Mononuclear cell (primary cell): Measurements from ENCODE around the gene SBNO1. TPM values are rescaled to one million over a fixed set of nuclear protein-coding genes. Genes with fewer than 3 reads are reported as not detected.
"Not testable (repeated sequence)": the region's sequence is repeated elsewhere in the genome, so short reads cannot be mapped to it uniquely, and the experiment has no call there.

ENCODE experiments used
- H3K27me3 ChIP-seq: 2 replicates; pipeline ENCODE4 v1.6.0; 2011; ENCODE audit warnings: low read length, control low read depth; ENCODE audit not compliant: insufficient read depth
- H3K4me1 ChIP-seq: 2 replicates; pipeline ENCODE4 v1.5.1; 2011; ENCODE audit warnings: mild to moderate bottlenecking, low read length, control low read depth; ENCODE audit not compliant: insufficient read depth
- H3K4me3 ChIP-seq: 2 replicates; pipeline ENCODE4 v1.5.1; 2011; ENCODE audit warnings: mild to moderate bottlenecking, low read length, moderate library complexity
- H3K9me3 ChIP-seq: 2 replicates; pipeline ENCODE4 v1.5.1; 2011; ENCODE audit warnings: low read depth, mild to moderate bottlenecking, control low read depth, low read length
- total RNA-seq: library from RNA; depleted of rRNA; stranded (reverse); fragments of >200 nt; gene quantifications from one replicate; pipeline ENCODE4 v1.2.3, GENCODE V29; 2012

SBNO1 gene
- total RNA-seq, 1 donor, result 43.6 TPM

DNA sequence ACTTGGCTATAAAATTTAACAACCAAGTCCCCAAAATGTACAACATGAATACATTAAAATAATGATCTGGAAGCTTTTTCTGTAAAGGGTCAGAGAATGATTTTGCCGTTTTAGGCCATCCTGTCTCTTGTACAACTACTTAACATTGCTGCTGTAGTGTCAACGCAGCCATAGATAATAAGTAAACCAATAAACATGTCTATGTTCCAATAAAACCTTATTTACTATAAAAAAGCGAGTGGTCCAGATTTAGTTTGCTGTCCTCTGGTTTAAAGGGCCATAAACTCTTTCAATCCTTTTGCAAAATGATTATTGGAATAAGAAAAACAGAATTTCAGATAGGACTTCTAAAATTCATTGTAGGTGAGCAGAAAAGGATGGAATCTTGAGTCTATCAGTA lies 29.2 kb downstream of the SBNO1 start:
- Histone ChIP-seq H3K9me3 (no peaks in the 10 kb centered on the region), H3K27me3 (no peaks in the 10 kb centered on the region), H3K4me1 (no peaks in the 10 kb centered on the region), H3K4me3 (no peak overlapping the region)

DNA sequence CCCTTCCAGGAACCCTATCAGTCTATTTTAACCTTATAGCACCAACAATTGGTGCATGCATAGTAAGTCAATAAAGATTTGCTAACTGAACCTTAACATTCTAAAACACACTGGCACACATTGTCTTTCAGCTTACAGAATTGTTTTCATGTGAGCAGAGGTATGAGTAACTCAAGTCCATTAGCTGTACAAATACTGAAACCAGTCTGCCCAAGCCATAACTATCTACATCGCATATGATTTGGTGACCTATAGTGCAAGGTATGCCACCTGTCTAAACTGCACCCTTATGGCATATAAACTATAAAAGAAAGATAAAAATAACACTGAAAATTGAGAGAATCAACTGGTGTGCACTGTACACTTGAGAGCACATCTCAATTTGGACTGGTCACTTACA lies 34.8 kb downstream of the SBNO1 start:
- Histone ChIP-seq H3K4me3 (no peak overlapping the region), H3K4me1 (no peaks in the 10 kb centered on the region), H3K27me3 (no peaks in the 10 kb centered on the region), H3K9me3 (no peaks in the 10 kb centered on the region)

DNA sequence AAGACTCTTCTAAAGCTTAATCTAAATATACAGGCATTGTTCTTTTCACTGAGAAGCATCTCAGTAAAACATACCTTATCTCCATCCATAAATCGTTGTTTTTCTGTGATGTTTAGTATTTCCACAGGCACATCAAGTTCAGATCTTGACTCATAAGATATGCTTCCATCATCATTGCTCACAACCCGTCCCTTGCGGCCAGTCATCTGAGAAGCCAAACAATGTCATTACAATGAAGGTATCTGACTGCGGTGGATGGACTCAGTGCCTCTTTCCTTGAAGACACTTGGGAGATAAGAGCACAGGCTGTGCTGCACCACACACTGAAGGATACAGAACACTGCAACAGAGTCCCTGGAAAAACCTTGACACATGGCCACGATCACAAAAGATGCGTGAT lies 44.8 kb downstream of the SBNO1 start:
- Histone ChIP-seq H3K27me3 (no peaks in the 10 kb centered on the region), H3K4me3 (no peak overlapping the region), H3K9me3 (no peaks in the 10 kb centered on the region), H3K4me1 (no peaks in the 10 kb centered on the region)

DNA sequence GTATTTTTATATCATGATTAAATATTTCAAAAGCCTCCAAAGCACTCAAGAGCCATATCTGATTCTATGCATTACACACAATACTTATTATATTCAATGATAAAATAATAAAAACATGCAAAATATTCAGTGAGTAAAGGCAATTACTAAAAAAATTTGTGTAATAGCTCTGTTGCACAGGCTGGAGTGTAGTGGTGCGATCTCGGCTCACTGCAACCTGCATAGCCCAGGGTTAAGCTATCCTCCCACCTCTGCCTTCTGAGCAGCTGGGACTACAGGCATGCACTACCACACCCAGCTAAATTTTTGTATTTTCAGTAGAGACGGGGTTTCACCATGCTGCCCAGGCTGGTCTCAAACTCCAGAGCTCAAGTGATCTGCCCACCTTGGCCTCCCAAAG lies 45.4 kb downstream of the SBNO1 start:
- Histone ChIP-seq H3K9me3 (no peaks in the 10 kb centered on the region), H3K27me3 (no peaks in the 10 kb centered on the region), H3K4me3 (no peak overlapping the region), H3K4me1 (no peaks in the 10 kb centered on the region)

DNA sequence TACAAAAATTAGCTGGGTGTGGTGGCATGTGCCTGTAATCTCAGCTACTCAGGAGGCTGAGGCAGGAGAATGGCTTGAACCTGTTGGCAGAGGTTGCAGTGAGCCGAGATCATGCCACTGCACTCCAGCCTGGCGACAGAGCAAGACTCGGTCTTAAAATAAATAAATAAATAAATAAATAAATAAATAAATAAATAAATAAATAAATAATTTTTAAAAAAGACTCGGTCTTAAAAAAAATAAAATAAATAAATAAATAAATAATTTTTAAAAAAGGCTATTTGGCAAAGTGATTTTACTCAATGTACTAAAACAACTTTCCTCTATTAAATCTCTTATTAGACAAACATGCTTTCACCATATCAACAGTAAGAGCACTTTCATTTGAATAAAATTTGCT lies 51.6 kb downstream of the SBNO1 start:
- not testable (repeated sequence) for H3K4me1 ChIP-seq, H3K4me3 ChIP-seq, H3K27me3 ChIP-seq, H3K9me3 ChIP-seq

DNA sequence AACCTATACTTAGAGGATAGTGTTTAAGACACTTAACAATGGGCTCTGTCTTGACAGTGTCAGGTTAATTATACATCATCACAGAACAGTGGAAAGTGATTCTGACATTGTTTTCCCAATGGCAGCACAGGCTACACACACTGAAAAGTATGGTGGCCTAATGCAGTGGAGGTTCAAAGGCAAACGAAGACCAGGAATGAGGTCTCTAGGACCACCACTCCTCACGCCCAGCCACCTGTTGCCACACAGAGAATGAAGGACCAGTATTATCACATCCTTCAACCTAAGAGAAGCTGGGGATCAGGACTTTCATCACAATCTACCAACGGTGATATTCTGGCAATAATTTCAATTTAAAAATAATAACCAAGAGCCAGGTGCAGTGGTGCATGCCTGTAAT lies 58.4 kb downstream of the SBNO1 start:
- Histone ChIP-seq H3K9me3 (no peaks in the 10 kb centered on the region), H3K4me1 (no peaks in the 10 kb centered on the region), H3K4me3 (no peak overlapping the region), H3K27me3 (no peaks in the 10 kb centered on the region)

DNA sequence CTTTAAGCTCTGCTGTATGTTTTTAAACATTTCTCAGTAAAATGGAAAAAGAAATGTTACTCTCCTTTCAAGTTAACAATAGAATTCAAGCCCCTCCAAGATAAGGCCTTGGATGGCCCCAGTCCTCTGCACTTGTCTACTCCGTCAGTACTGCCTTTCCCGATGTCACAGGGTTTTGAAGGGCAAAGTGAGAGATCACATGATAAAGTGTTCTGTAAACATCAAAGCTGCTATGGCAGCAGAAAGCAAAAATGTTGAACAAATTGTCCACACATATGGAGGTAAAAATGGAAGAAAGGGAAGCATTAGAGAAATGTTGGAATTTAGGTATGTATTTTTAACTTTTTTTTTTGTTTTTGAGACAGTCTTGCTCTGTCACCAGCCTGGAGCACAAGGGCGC lies 59.5 kb downstream of the SBNO1 start:
- Histone ChIP-seq H3K4me3 (no peak overlapping the region), H3K4me1 (no peaks in the 10 kb centered on the region), H3K9me3 (no peaks in the 10 kb centered on the region), H3K27me3 (no peaks in the 10 kb centered on the region)

DNA sequence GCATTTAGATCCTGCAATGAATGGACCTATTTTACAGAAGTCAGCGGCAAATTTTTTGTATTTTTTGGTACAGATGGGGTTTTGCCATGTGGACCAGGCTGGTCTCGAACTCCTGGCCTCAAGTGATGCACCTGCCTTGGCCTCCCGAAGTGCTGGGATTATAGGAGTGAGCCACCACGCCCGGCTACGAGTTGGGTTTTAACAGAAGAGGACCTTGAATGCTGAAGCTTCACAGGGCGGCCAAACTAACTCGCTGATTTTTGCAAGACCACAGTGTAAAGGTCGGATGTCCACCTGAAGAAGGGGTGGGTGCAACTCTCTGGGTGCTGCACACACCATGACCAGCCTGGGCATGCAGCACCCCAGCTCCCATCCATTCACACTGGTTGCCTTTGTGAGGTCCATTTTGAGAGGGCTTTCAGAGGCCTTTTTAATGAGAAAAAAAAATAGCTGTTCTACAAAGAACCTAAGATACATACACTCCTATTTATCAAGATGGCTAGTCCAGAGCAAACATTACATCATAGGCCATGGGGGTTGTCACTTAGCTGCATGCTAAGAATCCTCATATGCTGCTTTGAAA lies 71.4 kb downstream of the SBNO1 start:
- H3K4me1 ChIP-seq, result no peaks in the 10 kb centered on the region
- no peaks in the 10 kb centered on the region for H3K27me3 ChIP-seq
- H3K9me3 ChIP-seq, result no peaks in the 10 kb centered on the region
- H3K4me3 ChIP-seq, result no peak overlapping the region

DNA sequence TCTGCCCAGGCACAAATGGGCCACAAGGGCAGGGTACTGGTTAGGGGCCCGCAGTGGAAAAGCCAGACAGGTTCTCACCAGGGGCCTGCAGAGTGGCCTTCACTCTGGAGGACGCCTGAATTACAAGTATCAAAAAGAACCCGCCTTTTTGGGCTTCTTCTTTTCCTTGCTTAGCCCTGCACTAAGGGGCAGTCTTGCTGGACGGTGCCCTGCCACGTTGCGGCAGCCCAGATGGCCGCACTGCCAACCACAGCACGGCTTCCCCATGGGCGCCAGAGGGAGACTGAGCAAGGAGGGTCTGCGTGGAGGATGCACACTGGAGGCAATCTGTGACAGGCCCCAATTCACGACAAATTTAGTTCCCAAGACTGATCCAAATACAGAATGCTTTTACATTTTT lies 74.7 kb downstream of the SBNO1 start:
- H3K9me3 ChIP-seq, result no peaks in the 10 kb centered on the region
- H3K27me3 ChIP-seq, result no peaks in the 10 kb centered on the region
- no peaks in the 10 kb centered on the region for H3K4me1 ChIP-seq
- H3K4me3 ChIP-seq, result no peak overlapping the region

DNA sequence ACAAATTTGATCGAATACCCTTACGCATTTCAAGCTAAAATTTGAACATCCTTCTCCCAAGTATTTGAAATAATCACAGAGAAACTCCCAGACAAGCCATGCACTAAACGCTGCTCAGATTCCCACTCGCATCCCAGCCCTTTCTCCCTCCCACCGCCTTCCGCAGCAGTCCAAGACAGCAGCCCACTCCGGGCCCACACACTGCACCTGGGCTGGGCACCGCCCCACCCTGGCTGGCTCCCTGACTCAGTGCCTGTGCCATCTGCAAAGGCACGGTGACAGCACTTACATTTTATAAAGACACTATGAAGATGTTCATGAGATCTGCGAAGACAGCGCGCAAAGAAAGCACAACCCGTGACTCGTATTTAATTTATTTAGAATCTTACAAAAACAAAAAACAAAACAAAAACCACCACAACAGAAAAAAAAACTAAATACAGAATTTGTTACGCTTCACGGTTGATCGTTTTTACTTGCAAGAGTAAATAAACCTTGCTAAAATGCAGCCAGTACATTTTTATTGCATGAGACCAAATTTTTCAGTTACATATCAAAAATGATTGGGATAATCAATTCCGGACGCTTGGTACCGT lies 75.8 kb downstream of the SBNO1 start:
- Histone ChIP-seq H3K4me1 (no peaks in the 10 kb centered on the region), H3K27me3 (no peaks in the 10 kb centered on the region), H3K9me3 (no peaks in the 10 kb centered on the region), H3K4me3 (no peak overlapping the region)

DNA sequence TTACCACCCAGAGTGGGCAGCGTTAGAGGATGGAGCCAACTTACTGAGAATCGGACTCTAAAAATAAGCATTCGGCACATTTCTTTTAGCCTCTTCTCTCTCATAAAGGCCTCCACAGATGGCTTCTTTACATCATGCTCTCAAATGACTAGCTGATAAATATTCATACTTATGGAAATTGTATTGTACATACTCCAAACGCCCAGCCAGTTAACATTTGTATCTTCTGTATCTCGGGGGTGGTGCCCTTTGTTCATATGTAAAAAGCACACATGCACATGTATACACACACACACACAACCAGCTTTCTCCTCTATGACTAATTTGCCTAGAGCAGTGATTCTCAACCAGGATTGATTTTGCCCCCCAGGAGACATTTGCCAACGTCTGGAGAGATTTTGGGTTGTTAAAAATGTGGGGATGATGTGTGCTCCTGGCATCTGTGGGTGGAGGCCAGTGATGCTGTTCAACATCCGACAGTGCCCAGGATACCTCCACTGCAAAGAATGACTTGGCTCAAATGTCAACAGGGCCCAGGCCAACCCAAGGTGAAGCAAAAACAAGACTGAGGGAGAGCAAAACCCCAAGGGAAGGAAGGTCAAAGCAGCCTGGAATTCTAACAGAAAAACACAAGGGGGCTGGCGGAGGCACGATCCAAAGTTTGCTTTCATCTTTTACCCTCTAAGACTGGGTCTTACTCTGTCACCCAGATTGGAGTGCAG lies 77.8 kb downstream of the SBNO1 start:
- Histone ChIP-seq H3K4me3 (no peak overlapping the region), H3K4me1 (no peaks in the 10 kb centered on the region), H3K9me3 (no peaks in the 10 kb centered on the region), H3K27me3 (no peaks in the 10 kb centered on the region)

DNA sequence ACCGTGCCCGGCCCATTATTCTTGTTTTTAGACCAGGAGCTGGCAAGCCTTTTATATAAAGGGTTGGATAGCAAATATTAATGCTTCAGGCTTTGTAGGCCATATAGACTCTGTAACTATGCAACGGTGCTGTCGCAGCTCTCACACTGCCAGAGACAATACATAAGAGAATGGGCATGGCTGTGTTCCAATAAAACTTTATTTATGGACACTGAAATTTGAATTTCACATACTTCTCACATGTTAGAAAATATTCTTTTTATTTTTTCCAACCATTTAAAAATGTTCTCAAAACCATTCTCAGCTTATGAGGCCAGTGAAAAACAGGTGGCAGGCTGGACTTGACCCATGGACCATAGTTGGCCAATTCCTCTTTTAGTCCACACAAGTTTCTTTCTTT lies 80.0 kb downstream of the SBNO1 start:
- no peaks in the 10 kb centered on the region for H3K4me1 ChIP-seq

DNA sequence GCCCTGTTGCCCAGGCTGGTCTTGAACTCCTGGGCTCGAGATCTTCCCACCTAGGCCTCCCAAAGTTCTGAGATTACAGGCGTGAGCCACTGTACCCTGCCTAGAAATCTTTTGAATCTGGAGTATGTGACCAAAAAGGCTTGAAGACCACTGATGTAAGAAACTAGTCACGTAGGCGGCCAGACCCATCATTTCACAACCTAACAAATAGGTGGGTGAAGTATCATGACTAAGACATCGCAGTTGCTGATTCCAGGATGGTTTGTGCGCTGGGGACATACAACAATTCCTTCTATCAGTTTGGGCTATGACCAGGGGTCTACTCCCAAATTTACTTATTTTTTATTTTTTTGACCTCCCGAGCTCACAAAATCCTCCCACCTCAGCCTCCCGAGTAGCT lies 81.2 kb downstream of the SBNO1 start:
- Histone ChIP-seq H3K4me1 (peaks cover 4% of the 10 kb centered on the region), H3K4me3 (no peak overlapping the region), H3K27me3 (no peaks in the 10 kb centered on the region), H3K9me3 (no peaks in the 10 kb centered on the region)

More for the DNA sequence above, 80.0 kb downstream of the SBNO1 start:
- Histone ChIP-seq H3K4me3 (no peak overlapping the region), H3K9me3 (no peaks in the 10 kb centered on the region), H3K27me3 (no peaks in the 10 kb centered on the region)

DNA sequence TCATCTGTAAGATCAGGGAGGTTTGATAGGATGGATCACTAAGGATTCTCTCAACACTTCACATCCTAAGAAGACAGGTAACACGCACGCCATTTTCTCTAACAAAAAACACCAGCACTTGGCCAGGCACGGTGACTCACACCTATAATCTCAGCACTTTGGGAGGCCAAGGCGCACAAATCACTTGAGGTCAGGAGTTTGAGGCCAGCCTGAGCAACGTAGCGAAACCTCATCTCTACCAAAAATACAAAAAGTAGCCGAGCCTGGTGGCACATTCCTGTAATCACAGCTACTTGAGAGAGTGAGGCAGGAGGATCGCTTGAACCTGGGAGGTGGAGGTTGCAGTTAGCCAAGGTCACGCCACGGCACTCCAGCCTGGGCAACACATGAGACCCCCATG lies 82.5 kb downstream of the SBNO1 start:
- Histone ChIP-seq H3K4me1 (peaks cover 12% of the 10 kb centered on the region), H3K9me3 (no peaks in the 10 kb centered on the region), H3K4me3 (no peak overlapping the region), H3K27me3 (no peaks in the 10 kb centered on the region)

DNA sequence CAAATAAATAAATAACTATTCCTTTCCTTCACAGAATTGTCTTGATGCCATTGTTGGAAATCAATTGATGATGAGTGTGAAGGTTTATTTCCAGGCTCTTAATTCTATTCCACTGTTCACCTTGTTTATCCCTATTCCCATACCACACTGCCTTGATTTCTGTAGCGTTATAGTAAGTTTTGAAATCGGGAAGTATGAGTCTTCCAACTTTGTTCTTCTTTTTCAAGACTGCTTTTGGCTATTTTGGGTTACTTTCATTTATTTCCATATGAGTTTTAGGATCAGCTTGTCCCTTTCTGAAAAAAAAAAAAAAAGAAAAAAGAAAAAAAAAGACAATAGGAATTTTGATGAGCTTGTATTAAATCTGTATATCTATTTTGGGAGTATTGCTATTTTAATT lies 83.7 kb downstream of the SBNO1 start:
- Histone ChIP-seq H3K27me3 (no peaks in the 10 kb centered on the region), H3K4me3 (no peak overlapping the region), H3K4me1 (peaks cover 12% of the 10 kb centered on the region), H3K9me3 (no peaks in the 10 kb centered on the region)

DNA sequence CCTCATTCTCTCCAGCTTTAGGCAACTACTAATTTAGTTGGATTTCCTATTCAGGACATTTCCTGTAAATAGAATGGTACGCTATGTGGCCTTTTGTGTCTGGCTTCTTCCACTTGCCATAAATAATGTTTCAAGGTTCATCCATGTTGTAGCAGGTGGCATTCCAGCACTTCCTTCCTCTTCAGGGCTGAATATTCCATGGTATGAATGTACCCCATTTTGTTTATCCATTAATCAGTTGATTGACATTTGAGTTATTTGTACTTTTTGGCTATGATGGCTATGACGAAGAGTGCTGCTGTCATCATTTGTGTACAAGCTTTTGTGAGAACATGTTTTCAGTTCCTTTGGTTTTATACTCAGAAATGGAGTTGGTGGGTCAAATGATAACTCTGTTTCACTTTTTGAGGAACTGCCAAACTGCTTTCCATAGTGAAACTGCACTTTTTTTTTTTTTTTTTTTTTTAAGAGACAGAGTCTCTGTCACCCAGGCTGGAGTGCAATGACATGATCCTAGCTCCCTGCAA lies 86.5 kb downstream of the SBNO1 start:
- no peaks in the 10 kb centered on the region for H3K9me3 ChIP-seq
- no peak overlapping the region for H3K4me3 ChIP-seq
- no peaks in the 10 kb centered on the region for H3K27me3 ChIP-seq

More for the DNA sequence above, 86.5 kb downstream of the SBNO1 start:
- peaks cover 12% of the 10 kb centered on the region for H3K4me1 ChIP-seq
